ENCODE measurements around the gene KRT78. TPM values are rescaled to one million over a fixed set of nuclear protein-coding genes. Genes with fewer than 3 reads are reported as not detected.
"Not testable (repeated sequence)": the region's sequence is repeated elsewhere in the genome, so short reads cannot be mapped to it uniquely, and the experiment has no call there.

KRT78 gene
- total RNA-seq, 2 experiments from 2014 or later, result not detected

DNA sequence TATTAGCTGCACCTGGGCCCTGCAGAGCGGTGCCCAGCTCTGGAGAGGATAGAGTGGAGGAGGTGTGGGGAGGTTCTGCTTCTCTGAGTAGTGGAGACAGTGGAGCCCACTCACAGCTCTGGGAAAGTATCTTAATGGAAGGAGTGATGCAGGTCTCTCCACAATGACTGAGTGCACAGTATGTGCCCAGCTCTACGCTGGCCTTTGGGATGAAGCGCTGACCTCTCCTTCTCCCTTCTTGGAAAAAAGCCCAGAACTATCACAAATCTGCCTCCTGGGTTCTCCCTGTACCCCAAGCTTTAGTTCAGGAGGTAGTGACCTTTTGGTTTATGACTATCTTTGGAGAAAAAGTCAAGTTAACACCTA lies 52.4 kb downstream of the KRT78 start:
- Histone ChIP-seq H3K27me3 (ENCODE audit: control insufficient read depth in 1 of 2, insufficient read depth in 2 of 2, low read length in 2 of 2) (peaks cover 0 to 4% of the 10 kb centered on the region in 2 experiments), H3K4me3 (ENCODE audit: low read length) (no peak overlapping the region), H3K27ac (ENCODE audit: low read depth in 1 of 2, low read length in 2 of 2) (no peak overlapping the region), H3K36me3 (ENCODE audit: insufficient read depth, low read length) (no peaks in the 10 kb centered on the region), H3K4me1 (ENCODE audit: insufficient read depth, low read length) (no peaks in the 10 kb centered on the region), H3K9me3 (ENCODE audit: control insufficient read depth in 1 of 2, insufficient read depth in 1 of 2, low read length in 2 of 2) (no peaks in the 10 kb centered on the region)
- intact Hi-C loops (cut with DNase I, micrococcal nuclease), result no loop called here
- no peak for TF ChIP-seq CTCF (IDR thresholded peaks at IDR 0.05)
- peaks cover 9% of the 10 kb centered on the region for H3K27me3 Mint-ChIP-seq
- CTCF ChIA-PET, result no interaction called here
- H3K4me3 Mint-ChIP-seq, result no peak overlapping the region
- no peak overlapping the region for H3K27ac Mint-ChIP-seq
- DNase-seq (no peak), ATAC-seq (ENCODE audit: poor library complexity) (no peak)
- H3K4me1 Mint-ChIP-seq (ENCODE audit: low read depth), result peaks cover 5% of the 10 kb centered on the region
- no peaks in the 10 kb centered on the region for H3K36me3 Mint-ChIP-seq (ENCODE audit: low read depth)
- no peaks in the 10 kb centered on the region for H3K9me3 Mint-ChIP-seq
- POLR2A ChIA-PET, result no interaction called here

DNA sequence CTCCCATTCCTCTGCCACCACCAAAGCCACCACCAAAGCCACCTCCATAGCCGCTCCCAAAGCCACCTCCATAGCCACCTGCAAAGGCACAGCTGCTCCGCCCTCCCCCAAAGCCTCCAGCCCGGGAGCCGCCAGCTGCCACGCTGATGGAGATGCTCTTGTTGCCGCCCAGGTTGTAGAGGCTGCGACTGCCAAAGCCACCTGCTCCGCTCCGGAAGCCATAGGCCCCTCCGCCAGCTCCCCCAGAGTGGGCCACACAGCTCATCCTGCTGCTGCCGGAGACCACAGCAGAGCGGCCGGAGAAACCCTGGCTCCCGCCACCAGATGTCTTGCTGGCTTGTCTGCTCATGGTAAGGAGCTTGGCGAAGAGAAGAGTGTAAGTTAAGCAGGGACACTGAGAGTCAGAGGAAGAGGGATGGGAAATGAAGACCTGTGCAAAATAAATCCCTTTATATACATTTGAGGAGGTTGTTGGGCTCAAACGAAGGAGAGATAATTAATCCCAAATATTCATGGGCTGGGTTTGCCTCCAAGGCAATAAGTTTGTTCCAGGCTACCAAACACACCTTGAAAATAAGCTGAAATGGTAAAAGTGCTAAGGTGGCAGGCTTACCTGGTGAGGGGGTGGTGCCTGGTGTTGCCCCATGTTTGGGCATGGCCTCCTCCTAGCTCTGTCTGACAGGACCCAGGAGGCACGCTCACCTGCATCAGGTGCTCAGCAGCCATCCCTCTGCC lies 52.9 kb downstream of the KRT78 start, which contains the start of gene KRT3:
TSS of gene KRT3 (minus strand) at position 424 of the 735 bp plus-strand sequence. CDS start at position 349, 75 bp downstream.
- peaks cover 9% of the 10 kb centered on the region for H3K27me3 Mint-ChIP-seq
- intact Hi-C loops (cut with DNase I, micrococcal nuclease), result no loop called here
- H3K27ac ChIP-seq (ENCODE audit: low read depth in 1 of 2, low read length in 2 of 2), result no peak within 1 kb of the TSS
- no peak within 1 kb of the TSS for H3K27ac Mint-ChIP-seq
- H3K4me3 Mint-ChIP-seq, result no peak within 1 kb of the TSS
- no peaks in the 10 kb centered on the region for H3K4me1 ChIP-seq (ENCODE audit: insufficient read depth, low read length)
- ATAC-seq (ENCODE audit: poor library complexity), result no peak
- no peaks in the 10 kb centered on the region for H3K36me3 Mint-ChIP-seq (ENCODE audit: low read depth)
- peaks cover 5% of the 10 kb centered on the region for H3K4me1 Mint-ChIP-seq (ENCODE audit: low read depth)
- no peaks in the 10 kb centered on the region for H3K9me3 Mint-ChIP-seq
- H3K9me3 ChIP-seq (ENCODE audit: control insufficient read depth in 1 of 2, insufficient read depth in 1 of 2, low read length in 2 of 2), result no peaks in the 10 kb centered on the region
- H3K36me3 ChIP-seq (ENCODE audit: insufficient read depth, low read length), result no peaks in the 10 kb centered on the region
- no peak for TF ChIP-seq CTCF (IDR thresholded peaks at IDR 0.05)
- POLR2A ChIA-PET, result no interaction called here
- peaks cover 0 to 8% of the 10 kb centered on the region in 2 experiments for H3K27me3 ChIP-seq (ENCODE audit: control insufficient read depth in 1 of 2, insufficient read depth in 2 of 2, low read length in 2 of 2)
- no peak within 1 kb of the TSS for H3K4me3 ChIP-seq (ENCODE audit: low read length)
- DNase-seq, result no peak
- CTCF ChIA-PET, result no interaction called here

- intact Hi-C loops (cut with DNase I, micrococcal nuclease); POLR2A ChIA-PET; DNase-seq; H3K36me3 ChIP-seq (ENCODE audit: insufficient read depth, low read length); H3K36me3 Mint-ChIP-seq (ENCODE audit: low read depth); H3K9me3 ChIP-seq (ENCODE audit: control insufficient read depth in 1 of 2, insufficient read depth in 1 of 2, low read length in 2 of 2); H3K4me1 ChIP-seq (ENCODE audit: insufficient read depth, low read length); ATAC-seq (ENCODE audit: poor library complexity); H3K9me3 Mint-ChIP-seq; H3K4me3 ChIP-seq (ENCODE audit: low read length); H3K4me3 Mint-ChIP-seq; CTCF ChIA-PET; H3K27ac ChIP-seq (ENCODE audit: low read depth in 1 of 2, low read length in 2 of 2); H3K27ac Mint-ChIP-seq: not testable (repeated sequence)
- Mint-ChIP-seq H3K27me3 (peaks cover 15% of the 10 kb centered on the region), H3K4me1 (ENCODE audit: low read depth) (peaks cover 11% of the 10 kb centered on the region)
- peaks cover 0 to 13% of the 10 kb centered on the region in 2 experiments for H3K27me3 ChIP-seq (ENCODE audit: control insufficient read depth in 1 of 2, insufficient read depth in 2 of 2, low read length in 2 of 2)
Measured at GRCh38 chr12:52795332-52795674, 53.5 kb downstream of the KRT78 start.

All from CD4-positive, alpha-beta T cell (primary cell).